Smooth muscle cell (in vitro differentiated cells): ENCODE data around the gene DEGS1. TPM values are rescaled to one million over a fixed set of nuclear protein-coding genes. Genes with fewer than 3 reads are reported as not detected.
A peak's percentile ranks its signal among the peaks of the same experiment; 100 is the strongest.

Source experiments
- DNase-seq: peaks from one replicate; lab custom pipeline; 2025; ENCODE audit not compliant: unreplicated experiment; lab: John Stamatoyannopoulos, UW
- H2AFZ ChIP-seq: fragments of 200-600 bp; sonication (generic); 2 replicates; pipeline ENCODE4 v1.6.0; 2016; ENCODE audit warnings: antibody characterized with exemption, low read depth, mild to moderate bottlenecking
- H3F3A ChIP-seq: fragments of 200-600 bp; sonication (generic); 2 replicates; pipeline ENCODE4 v1.6.0; 2017; ENCODE audit warnings: antibody characterized with exemption, low read depth
- H3K27ac ChIP-seq: fragments of 200-600 bp; sonication (generic); 2 replicates; pipeline ENCODE4 v1.5.1; 2016; ENCODE audit warnings: low read depth, mild to moderate bottlenecking
- H3K27me3 ChIP-seq: fragments of 200-600 bp; sonication (generic); 2 replicates; pipeline ENCODE4 v1.6.1; 2016; ENCODE audit warnings: low read depth, mild to moderate bottlenecking
- H3K36me3 ChIP-seq: fragments of 200-600 bp; sonication (generic); 2 replicates; pipeline ENCODE4 v1.5.1; 2016; ENCODE audit warnings: low read depth
- H3K4me1 ChIP-seq: fragments of 200-600 bp; sonication (generic); 2 replicates; pipeline ENCODE4 v1.5.1; 2016; ENCODE audit warnings: low read depth
- H3K4me2 ChIP-seq: fragments of 200-600 bp; sonication (generic); 2 replicates; pipeline ENCODE4 v1.6.0; 2016; ENCODE audit warnings: mild to moderate bottlenecking
- H3K4me3 ChIP-seq: fragments of 200-600 bp; sonication (generic); 2 replicates; pipeline ENCODE4 v1.5.1; 2016; ENCODE audit warnings: mild to moderate bottlenecking
- H3K79me2 ChIP-seq: fragments of 200-600 bp; sonication (generic); 2 replicates; pipeline ENCODE4 v1.6.0; 2016; ENCODE audit warnings: low read depth, mild to moderate bottlenecking
- H3K9ac ChIP-seq: fragments of 200-600 bp; sonication (generic); 2 replicates; pipeline ENCODE4 v1.6.0; 2016; ENCODE audit warnings: low read depth
- H3K9me3 ChIP-seq: fragments of 200-600 bp; sonication (generic); replicated peaks from 2 replicates; pipeline ENCODE4 v1.5.1; 2016; ENCODE audit warnings: low read depth
- H4K20me1 ChIP-seq: fragments of 200-600 bp; sonication (generic); 2 replicates; pipeline ENCODE4 v1.6.0; 2016; ENCODE audit warnings: low read depth
- WGBS: methylation state at CpG from one replicate; pipeline ENCODE4 v1.1.7; 2016; ENCODE audit warnings: low lambda C conversion rate; 5-methylcytosine and 5-hydroxymethylcytosine counted together
- polyA plus RNA-seq: library from polyadenylated mRNA; unstranded; fragments of >200 nt; fragmentation: Nextera tagmentation; extraction: Ambion mirVana; gene quantifications from 2 replicates; pipeline ENCODE4 v1.2.1, GENCODE V29; 2016
- small RNA-seq: library from RNA; depleted of rRNA; stranded (forward); fragments of <200 nt; gene quantifications from one replicate; pipeline ENCODE3, GENCODE V24; 2014
- total RNA-seq: library from RNA; depleted of rRNA; stranded (reverse); fragments of >200 nt; gene quantifications from 2 replicates; pipeline ENCODE4 v1.2.3, GENCODE V29; 2014
- TF ChIP-seq, protein P1 (sequence below): fragments of 200-600 bp; sonication (generic); IDR thresholded peaks from 2 replicates; pipeline ENCODE4 v1.5.1; 2017; ENCODE audit warnings: borderline replicate concordance, mild to moderate bottlenecking, antibody characterized with exemption; ENCODE audit not compliant: insufficient read depth, poor library complexity, severe bottlenecking

DEGS1 gene
- total and polyA plus RNA-seq, 2 experiments from 2014 or later: 188 TPM

DNA sequence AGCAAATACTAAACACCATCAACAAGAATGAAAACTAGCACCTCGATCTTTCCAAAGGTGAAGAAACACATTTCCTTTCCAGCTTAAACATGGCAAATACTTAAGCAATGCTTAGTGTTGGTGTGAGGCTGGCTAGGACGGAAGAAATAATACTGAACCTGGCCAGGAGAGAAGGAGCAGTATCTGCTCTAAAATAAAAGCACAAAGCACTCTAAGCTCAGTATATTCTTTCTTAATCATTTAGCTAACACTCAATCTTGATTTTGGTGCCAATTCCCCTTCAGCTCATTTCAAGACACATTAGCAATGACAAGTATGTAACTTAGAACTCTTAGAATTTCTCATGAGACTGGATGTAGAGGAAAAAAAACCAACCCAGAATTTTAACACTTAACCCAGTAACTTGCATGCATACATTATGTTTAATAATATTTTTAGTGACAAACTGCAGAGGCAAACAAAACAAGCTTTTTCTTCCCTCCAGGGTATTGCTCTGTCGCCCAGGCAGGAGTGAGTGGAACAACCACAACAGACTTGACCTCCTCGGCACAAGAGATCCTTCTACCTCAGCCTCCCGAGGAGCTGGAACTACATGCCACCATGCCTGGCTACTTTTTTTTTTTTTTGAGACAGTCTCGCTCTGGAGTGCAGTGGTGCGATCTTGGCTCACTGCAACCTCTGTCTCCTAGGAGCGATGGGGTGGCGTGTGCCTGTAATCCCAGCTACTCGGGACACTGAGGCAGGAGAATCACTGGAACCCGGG is 54.3 kb downstream of the DEGS1 start:
- no peak for DNase-seq
- Histone ChIP-seq H3K4me1 (no peaks in the 10 kb centered on the region), H3K27me3 (no peaks in the 10 kb centered on the region), H2AFZ (no peak overlapping the region), H3F3A (no peaks in the 10 kb centered on the region), H3K36me3 (no peaks in the 10 kb centered on the region), H3K9ac (no peak overlapping the region), H3K4me3 (no peak overlapping the region), H4K20me1 (no peaks in the 10 kb centered on the region), H3K27ac (no peak overlapping the region), H3K79me2 (no peaks in the 10 kb centered on the region), H3K9me3 (no peaks in the 10 kb centered on the region), H3K4me2 (no peak overlapping the region)
- WGBS: 96% methylated on average over 11 of the region's 11 CpGs
- TF ChIP-seq, protein P1, sequence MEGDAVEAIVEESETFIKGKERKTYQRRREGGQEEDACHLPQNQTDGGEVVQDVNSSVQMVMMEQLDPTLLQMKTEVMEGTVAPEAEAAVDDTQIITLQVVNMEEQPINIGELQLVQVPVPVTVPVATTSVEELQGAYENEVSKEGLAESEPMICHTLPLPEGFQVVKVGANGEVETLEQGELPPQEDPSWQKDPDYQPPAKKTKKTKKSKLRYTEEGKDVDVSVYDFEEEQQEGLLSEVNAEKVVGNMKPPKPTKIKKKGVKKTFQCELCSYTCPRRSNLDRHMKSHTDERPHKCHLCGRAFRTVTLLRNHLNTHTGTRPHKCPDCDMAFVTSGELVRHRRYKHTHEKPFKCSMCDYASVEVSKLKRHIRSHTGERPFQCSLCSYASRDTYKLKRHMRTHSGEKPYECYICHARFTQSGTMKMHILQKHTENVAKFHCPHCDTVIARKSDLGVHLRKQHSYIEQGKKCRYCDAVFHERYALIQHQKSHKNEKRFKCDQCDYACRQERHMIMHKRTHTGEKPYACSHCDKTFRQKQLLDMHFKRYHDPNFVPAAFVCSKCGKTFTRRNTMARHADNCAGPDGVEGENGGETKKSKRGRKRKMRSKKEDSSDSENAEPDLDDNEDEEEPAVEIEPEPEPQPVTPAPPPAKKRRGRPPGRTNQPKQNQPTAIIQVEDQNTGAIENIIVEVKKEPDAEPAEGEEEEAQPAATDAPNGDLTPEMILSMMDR: no peak

DNA sequence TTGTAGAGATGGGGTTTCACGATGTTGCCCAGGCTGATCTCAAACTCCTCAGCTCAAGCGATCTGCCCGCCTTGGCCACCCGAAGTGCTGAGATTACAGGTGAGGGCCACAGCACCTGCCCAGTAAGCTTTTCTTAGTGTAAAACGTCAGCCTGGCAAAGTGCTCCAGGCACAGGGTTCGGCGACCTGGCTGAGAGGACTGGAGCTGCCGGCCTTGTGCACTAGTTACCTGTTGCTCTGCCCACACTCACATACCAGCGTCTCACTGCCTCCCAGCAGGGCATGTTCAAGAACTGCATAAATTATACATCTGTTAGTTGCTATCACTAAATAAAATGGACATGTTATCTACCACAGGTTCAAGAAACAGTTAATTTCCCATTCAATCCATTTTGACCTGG is 55.2 kb downstream of the DEGS1 start:
- DNase-seq: no peak
- Histone ChIP-seq H3K27me3 (no peaks in the 10 kb centered on the region), H3F3A (no peaks in the 10 kb centered on the region), H3K79me2 (no peaks in the 10 kb centered on the region), H3K4me1 (no peaks in the 10 kb centered on the region), H3K36me3 (no peaks in the 10 kb centered on the region), H3K4me2 (no peak overlapping the region), H4K20me1 (no peaks in the 10 kb centered on the region), H3K4me3 (no peak overlapping the region), H3K9me3 (no peaks in the 10 kb centered on the region), H3K9ac (no peak overlapping the region), H3K27ac (no peak overlapping the region), H2AFZ (no peak overlapping the region)
- 92% methylated on average over 9 of the region's 9 CpGs for WGBS
- TF ChIP-seq, protein P1: no peak

DNA sequence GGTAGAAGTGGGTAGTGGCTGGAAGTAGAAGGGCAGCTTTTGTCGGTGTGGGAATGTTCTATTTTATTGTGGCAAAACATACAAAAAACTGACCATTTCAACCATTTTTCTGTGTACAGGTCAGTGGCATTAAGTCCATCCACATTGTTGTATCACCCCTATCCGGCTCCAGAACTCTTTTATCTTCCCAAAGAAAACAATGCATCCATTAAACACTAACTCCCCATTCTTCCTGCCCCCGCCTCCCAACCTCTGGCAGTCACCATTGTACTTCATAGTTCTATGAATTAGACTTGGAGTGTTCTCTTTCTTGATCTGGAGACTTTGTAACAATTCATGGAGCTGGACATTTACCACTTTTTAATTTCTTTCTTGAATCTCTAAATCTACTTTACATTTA is 55.7 kb downstream of the DEGS1 start:
- Histone ChIP-seq H4K20me1 (no peaks in the 10 kb centered on the region), H3F3A (no peaks in the 10 kb centered on the region), H2AFZ (no peak overlapping the region), H3K79me2 (no peaks in the 10 kb centered on the region), H3K9ac (no peak overlapping the region), H3K27me3 (no peaks in the 10 kb centered on the region), H3K4me3 (no peak overlapping the region), H3K36me3 (no peaks in the 10 kb centered on the region), H3K4me2 (no peak overlapping the region), H3K4me1 (no peaks in the 10 kb centered on the region), H3K9me3 (no peaks in the 10 kb centered on the region), H3K27ac (no peak overlapping the region)
- no peak for DNase-seq
- TF ChIP-seq, protein P1: no peak
- 91% methylated on average over 3 of the region's 3 CpGs for WGBS

Small RNA genes within 50 kb of the gene (small RNA-seq; reads per million reads assigned to genes)
- gene AC092809.3 (0.76 reads per million, percentile 25 among the genes with 10 or more reads in this experiment), gene RF00139 (not detected)

Other genes starting within 250 kb of the DEGS1 start
- gene FBXO28, start 69.1 kb upstream of the DEGS1 start, total RNA-seq: 37.0 and 38.5 TPM in 2 replicates
- gene FBXO28, start 69.1 kb upstream of the DEGS1 start, polyA plus RNA-seq: 9.1 and 9.6 TPM in 2 replicates
- gene NVL, start 146.9 kb downstream of the DEGS1 start, total RNA-seq: 22.1 and 35.4 TPM in 2 replicates
- 17.3 and 18.4 TPM in 2 replicates for gene NVL, start 146.9 kb downstream of the DEGS1 start, polyA plus RNA-seq
- gene CNIH4, start 173.6 kb downstream of the DEGS1 start, total RNA-seq: 61.4 and 69.5 TPM in 2 replicates
- gene CNIH4, start 173.6 kb downstream of the DEGS1 start, polyA plus RNA-seq: 121 and 125 TPM in 2 replicates